ENCODE data around the gene TSPAN14. TPM values are rescaled to one million over a fixed set of nuclear protein-coding genes. Genes with fewer than 3 reads are reported as not detected.

TSPAN14 gene
- polyA plus RNA-seq, 1 donor (not counting 4 experiments of a cell fraction or from before 2014, with no cell fraction given) = 71.1 TPM

- H3K36me3 ChIP-seq (ENCODE audit: control insufficient read depth in 2 of 2, extremely low read depth in 1 of 2, insufficient read depth in 2 of 2, low read length in 2 of 2) = no peaks in the 10 kb centered on the region
- peaks cover 19% of the 10 kb centered on the region for H3K79me2 ChIP-seq (ENCODE audit: control insufficient read depth, insufficient read depth, low read length)
- no peak for TF ChIP-seq EZH2 (IDR thresholded peaks at IDR 0.05; ENCODE audit: low read length)
- TF ChIP-seq CTCF (optimal IDR thresholded peaks at IDR 0.05 in 1 of 3, IDR thresholded peaks at IDR 0.05 in 1 of 3, conservative IDR thresholded peaks at IDR 0.05 in 1 of 3; ENCODE audit: extremely low read depth in 1 of 3, insufficient read depth in 2 of 3, low read length in 3 of 3) = no peak
- H3K4me1 ChIP-seq (ENCODE audit: control insufficient read depth, extremely low read depth, insufficient read depth, low read length) = peaks cover 15% of the 10 kb centered on the region
- no peak overlapping the region for H2AFZ ChIP-seq (ENCODE audit: control insufficient read depth, low read length)
- H3K27ac ChIP-seq (ENCODE audit: control insufficient read depth, insufficient read depth, low read length) = no peak overlapping the region
- H3K9me1 ChIP-seq (ENCODE audit: control insufficient read depth, extremely low read depth, insufficient read depth, low read length) = no peaks in the 10 kb centered on the region
- peaks cover 2% of the 10 kb centered on the region for H3K9me3 ChIP-seq (ENCODE audit: control insufficient read depth, low read depth, low read length)
- H4K20me1 ChIP-seq (ENCODE audit: control insufficient read depth, extremely low read depth, insufficient read depth, low read length) = no peaks in the 10 kb centered on the region
- FAIRE-seq (no peak), DNase-seq (ENCODE audit: low read depth, low spot score) (no peak)
- dilution Hi-C loops (cut with MboI; ENCODE audit: extremely low pct_ligation_motif_present, low sequenced_read_pairs) = no loop called here
- no peaks in the 10 kb centered on the region for H3K27me3 ChIP-seq (ENCODE audit: control insufficient read depth, extremely low read depth, insufficient read depth, low read length)
- H3K4me2 ChIP-seq (ENCODE audit: control insufficient read depth, extremely low read depth, insufficient read depth, low read depth, low read length) = no peak overlapping the region
- H3K9ac ChIP-seq (ENCODE audit: control insufficient read depth, extremely low read depth, insufficient read depth, low read length) = no peak overlapping the region
- no peak overlapping the region for H3K4me3 ChIP-seq (ENCODE audit: control insufficient read depth in 2 of 3, extremely low read depth in 1 of 3, insufficient read depth in 2 of 3, low read depth in 1 of 3, low read length in 3 of 3)
Measured at GRCh38 chr10:80451132-80451531, 3.0 kb upstream of the TSPAN14 start.

- DNase-seq (ENCODE audit: low read depth, low spot score) = no peak
- H3K4me3 ChIP-seq (ENCODE audit: control insufficient read depth in 2 of 3, extremely low read depth in 1 of 3, insufficient read depth in 2 of 3, low read depth in 1 of 3, low read length in 3 of 3) = no peak overlapping the region
- H3K27me3 ChIP-seq (ENCODE audit: control insufficient read depth, extremely low read depth, insufficient read depth, low read length) = no peaks in the 10 kb centered on the region
- H3K9me3 ChIP-seq (ENCODE audit: control insufficient read depth, low read depth, low read length) = peaks cover 2% of the 10 kb centered on the region
- no peak overlapping the region for H2AFZ ChIP-seq (ENCODE audit: control insufficient read depth, low read length)
- no peak overlapping the region for H3K27ac ChIP-seq (ENCODE audit: control insufficient read depth, insufficient read depth, low read length)
- no peak for FAIRE-seq
- H3K4me1 ChIP-seq (ENCODE audit: control insufficient read depth, extremely low read depth, insufficient read depth, low read length) = peaks cover 24% of the 10 kb centered on the region
- H3K36me3 ChIP-seq (ENCODE audit: control insufficient read depth in 2 of 2, extremely low read depth in 1 of 2, insufficient read depth in 2 of 2, low read length in 2 of 2) = no peaks in the 10 kb centered on the region
- TF ChIP-seq EZH2 (IDR thresholded peaks at IDR 0.05; ENCODE audit: low read length) = no peak
- no peak for TF ChIP-seq CTCF (optimal IDR thresholded peaks at IDR 0.05 in 1 of 3, IDR thresholded peaks at IDR 0.05 in 1 of 3, conservative IDR thresholded peaks at IDR 0.05 in 1 of 3; ENCODE audit: extremely low read depth in 1 of 3, insufficient read depth in 2 of 3, low read length in 3 of 3)
- H3K79me2 ChIP-seq (ENCODE audit: control insufficient read depth, insufficient read depth, low read length) = peaks cover 28% of the 10 kb centered on the region
- no peaks in the 10 kb centered on the region for H3K9me1 ChIP-seq (ENCODE audit: control insufficient read depth, extremely low read depth, insufficient read depth, low read length)
- no peak overlapping the region for H3K9ac ChIP-seq (ENCODE audit: control insufficient read depth, extremely low read depth, insufficient read depth, low read length)
- dilution Hi-C loops (cut with MboI; ENCODE audit: extremely low pct_ligation_motif_present, low sequenced_read_pairs) = no loop called here
- H3K4me2 ChIP-seq (ENCODE audit: control insufficient read depth, extremely low read depth, insufficient read depth, low read depth, low read length) = peak overlapping the region; percentile 86
- no peaks in the 10 kb centered on the region for H4K20me1 ChIP-seq (ENCODE audit: control insufficient read depth, extremely low read depth, insufficient read depth, low read length)
Measured at GRCh38 chr10:80452069-80452468, 2.0 kb upstream of the TSPAN14 start.
